Kidney epithelial cell (primary cell): Measurements from ENCODE around the gene COA8. TPM values are rescaled to one million over a fixed set of nuclear protein-coding genes. Genes with fewer than 3 reads are reported as not detected.

Experiments
- DNase-seq: peaks from one replicate; pipeline ENCODE4 v3.0.0-alpha.2; 2010; ENCODE audit warnings: low read depth
- H3K27me3 ChIP-seq: 2 replicates; pipeline ENCODE4 v1.6.0; 2011; ENCODE audit warnings: low read length; ENCODE audit not compliant: control insufficient read depth, insufficient read depth
- H3K36me3 ChIP-seq: 2 replicates; pipeline ENCODE4 v1.5.1; 2011; ENCODE audit warnings: low read length; ENCODE audit not compliant: control insufficient read depth, insufficient read depth
- H3K4me3 ChIP-seq: 2 replicates; pipeline ENCODE4 v1.5.1; 2011; ENCODE audit warnings: low read depth, mild to moderate bottlenecking, control low read depth, low read length
- CTCF ChIP-seq: IDR thresholded peaks from 2 replicates; pipeline ENCODE4 v1.5.1; 2011; ENCODE audit warnings: mild to moderate bottlenecking, moderate library complexity, low read length, control low read depth, inconsistent platforms; ENCODE audit not compliant: insufficient read depth, poor library complexity, severe bottlenecking
- total RNA-seq: library from RNA; depleted of rRNA; stranded (reverse); fragments of >200 nt; gene quantifications from 2 replicates; pipeline ENCODE4 v1.2.3, GENCODE V29; 2015

Gene COA8
- total RNA-seq, 1 donor from 2014 or later = 83.8 TPM

- no peak for DNase-seq
- Histone ChIP-seq H3K27me3 (no peaks in the 10 kb centered on the region), H3K4me3 (no peak overlapping the region), H3K36me3 (no peaks in the 10 kb centered on the region)
- no peak for TF ChIP-seq CTCF
Observed at GRCh38 chr14:103533137-103533998, 29.4 kb upstream of the COA8 start.

- no peak for DNase-seq
- no peak for TF ChIP-seq CTCF
Observed at GRCh38 chr14:103533999-103534575, 28.7 kb upstream of the COA8 start.

GRCh38 chr14:103534576-103535061 lies 28.1 kb upstream of the COA8 start:
- Histone ChIP-seq H3K27me3 (no peaks in the 10 kb centered on the region), H3K4me3 (no peak overlapping the region), H3K36me3 (no peaks in the 10 kb centered on the region)
- no peak for TF ChIP-seq CTCF
- no peak for DNase-seq

More at GRCh38 chr14:103533999-103534575, 28.7 kb upstream of the COA8 start:
- H3K27me3 ChIP-seq = no peaks in the 10 kb centered on the region
- no peak overlapping the region for H3K4me3 ChIP-seq
- no peaks in the 10 kb centered on the region for H3K36me3 ChIP-seq

- no peak for DNase-seq
- no peak overlapping the region for H3K4me3 ChIP-seq
- no peak for TF ChIP-seq CTCF
- H3K36me3 ChIP-seq = no peaks in the 10 kb centered on the region
- no peaks in the 10 kb centered on the region for H3K27me3 ChIP-seq
Observed at GRCh38 chr14:103535081-103535890, 27.5 kb upstream of the COA8 start.

- TF ChIP-seq CTCF = no peak
- Histone ChIP-seq H3K36me3 (no peaks in the 10 kb centered on the region), H3K27me3 (no peaks in the 10 kb centered on the region), H3K4me3 (no peak overlapping the region)
- no peak for DNase-seq
Observed at GRCh38 chr14:103535891-103536565, 26.7 kb upstream of the COA8 start.
